Kidney (tissue), 14 donors: ENCODE data around the gene TAS1R3. TPM values are rescaled to one million over a fixed set of nuclear protein-coding genes. Genes with fewer than 3 reads are reported as not detected.

Experiments
- DNase-seq, 5 donors: peaks; one replicate each; pipeline ENCODE4 v3.0.0-alpha.2; 2013 to 2020
- FAIRE-seq: peaks from 2 replicates; lab custom pipeline; 2012; peaks lifted over from hg19 to GRCh38; lab: Jason Lieb, UNC
- H3K27ac ChIP-seq, 2 donors: one replicate each; pipeline ENCODE4 v1.7.0; 2013; ENCODE audit warnings: low read depth in 2 of 2, low read length in 2 of 2, inconsistent platforms in 1 of 2
- H3K27me3 ChIP-seq: one replicate; pipeline ENCODE4 v1.7.1; 2013; ENCODE audit warnings: low read length, inconsistent platforms; ENCODE audit not compliant: control insufficient read depth, insufficient read depth
- H3K36me3 ChIP-seq, 3 donors: one replicate each; pipeline versions ENCODE4 v1.7.0 to v1.7.1; 2013; ENCODE audit warnings: low read length in 3 of 3, control low read depth in 1 of 3, inconsistent platforms in 1 of 3; ENCODE audit not compliant: insufficient read depth in 3 of 3, control insufficient read depth in 2 of 3
- H3K4me1 ChIP-seq, 3 donors: one replicate each; pipeline versions ENCODE4 v1.7.0 to v1.7.1; 2013; ENCODE audit warnings: low read length in 3 of 3, inconsistent platforms in 1 of 3, low read depth in 1 of 3; ENCODE audit not compliant: control insufficient read depth in 2 of 3, insufficient read depth in 2 of 3
- H3K4me3 ChIP-seq, 3 donors: one replicate each; pipeline versions ENCODE4 v1.7.0 to v1.8.1; 2013; ENCODE audit warnings: low read length in 3 of 3, control low read depth in 1 of 3, inconsistent platforms in 1 of 3
- H3K9ac ChIP-seq, 3 donors: one replicate each; pipeline versions ENCODE4 v1.7.0 to v1.7.1; 2013; ENCODE audit warnings: low read length in 3 of 3, control low read depth in 1 of 3, inconsistent platforms in 1 of 3
- H3K9me3 ChIP-seq, 3 donors: one replicate each; pipeline versions ENCODE4 v1.7.0 to v1.7.1; 2013; ENCODE audit warnings: low read length in 3 of 3, control low read depth in 1 of 3, inconsistent platforms in 1 of 3; ENCODE audit not compliant: control insufficient read depth in 2 of 3, insufficient read depth in 1 of 3
- CTCF ChIP-seq: IDR thresholded peaks from 3 replicates; pipeline ENCODE4 v1.5.1; 2012; ENCODE audit warnings: mild to moderate bottlenecking, moderate library complexity, borderline replicate concordance; ENCODE audit not compliant: insufficient read depth; ENCODE audit errors: extremely low read depth
- intact Hi-C: fragments of 100-400 bp; cut with DNase I; formaldehyde crosslinking; loops from one replicate; pipeline ENCODE4 v1.11.1; 2022
- polyA plus RNA-seq: library from polyadenylated mRNA; stranded (reverse); fragments of 350-450 nt; fragmentation: Illumina TruSeq; extraction: RNeasy Lipid Tissue Mini Kit (QIAGEN cat#74804); gene quantifications from one replicate; pipeline ENCODE4 v1.2.3, GENCODE V29; 2014; ENCODE audit warnings: low read depth, low replicate concordance; ENCODE audit not compliant: insufficient read depth
- total RNA-seq: library from RNA; stranded (reverse); fragmentation: NEBNext Ultra II Directional; extraction: Animal tissue kit (Norgen Biotek cat#: 25700); gene quantifications from one replicate; pipeline ENCODE4 v1.2.1, GENCODE V29; 2021
- donor health status: control.
- donor health status: control.
- donor health status: control.
- donor health status: control.
- donor health status: control.
- donor health status: DM: yes; HTN: yes; CAD: no.
- donor health status: Normal renal cell carcinoma (clear cell type).

TAS1R3 gene
- total and polyA plus RNA-seq, 2 donors from 2014 or later = 0.15 to 1.3 TPM

- H3K9ac ChIP-seq = no peak overlapping the region
- no peaks in the 10 kb centered on the region for H3K27me3 ChIP-seq
- H3K4me3 ChIP-seq = no peak overlapping the region
- H3K27ac ChIP-seq = no peak overlapping the region
- no peaks in the 10 kb centered on the region for H3K9me3 ChIP-seq
- H3K36me3 ChIP-seq = no peaks in the 10 kb centered on the region
- intact Hi-C loops = no loop called here
- FAIRE-seq = no peak
- TF ChIP-seq CTCF = no peak
- peaks cover 0 to 21% (median 2%) of the 10 kb centered on the region in 3 donors for H3K4me1 ChIP-seq
- peak in 2 of 5 donors; percentile 53 to 93 for DNase-seq
Measured at GRCh38 chr1:1360506-1361169, 29.6 kb downstream of the TAS1R3 start.

GRCh38 chr1:1361233-1361981 is 30.3 kb downstream of the TAS1R3 start:
- H3K27me3 ChIP-seq = no peaks in the 10 kb centered on the region
- H3K9ac ChIP-seq = no peak overlapping the region
- intact Hi-C loops = no loop called here
- peak in 1 of 5 donors; percentile 58 for DNase-seq
- H3K4me1 ChIP-seq = peaks cover 0 to 21% (median 2%) of the 10 kb centered on the region in 3 donors
- no peaks in the 10 kb centered on the region for H3K36me3 ChIP-seq
- FAIRE-seq = no peak
- no peak for TF ChIP-seq CTCF
- H3K27ac ChIP-seq = no peak overlapping the region
- H3K9me3 ChIP-seq = peaks cover 0 to 2% (median 0%) of the 10 kb centered on the region in 3 donors
- H3K4me3 ChIP-seq = no peak overlapping the region

GRCh38 chr1:1361982-1362423 is 30.9 kb downstream of the TAS1R3 start:
- TF ChIP-seq CTCF = no peak
- Histone ChIP-seq H3K4me1 (peaks cover 0 to 17% (median 2%) of the 10 kb centered on the region in 3 donors), H3K27me3 (no peaks in the 10 kb centered on the region), H3K9me3 (peaks cover 0 to 2% (median 0%) of the 10 kb centered on the region in 3 donors), H3K36me3 (no peaks in the 10 kb centered on the region), H3K4me3 (no peak overlapping the region), H3K9ac (no peak overlapping the region), H3K27ac (no peak overlapping the region)
- intact Hi-C loops = no loop called here
- DNase-seq (peak; percentile 66 to 90 (median 75)), FAIRE-seq (no peak)
